HCT116 (cell line): ENCODE measurements around the gene ST14. TPM values are rescaled to one million over a fixed set of nuclear protein-coding genes. Genes with fewer than 3 reads are reported as not detected.

Experiments
- ATAC-seq: fragments of 200-7000 bp; cut with Tn5 transposase; 2 replicates; pipeline ENCODE4 v1.9.1; 2020; ENCODE audit warnings: mild to moderate bottlenecking, moderate library complexity
- BruUV-seq: library from RNA; stranded (reverse); fragments of 400-500 nt; replicated peaks from 2 replicates; lab custom pipeline; 2021; lab: Mats Ljungman, UMichigan
- CTCF ChIA-PET: fragments of 300-600 bp; sonication (Branson Sonifier 250); formaldehyde crosslinking; loops from one replicate; lab custom pipeline; 2021; ENCODE audit warnings: antibody characterized with exemption; lab: Charles Lee
- POLR2A ChIA-PET: fragments of 300-600, 350-600 bp; sonication (Branson Sonifier 250); formaldehyde crosslinking; loops from one replicate; lab custom pipeline; 2021; ENCODE audit warnings: antibody characterized with exemption; lab: Charles Lee
- RAD21 ChIA-PET, 2 experiments: fragments of 300-600 bp; sonication (Branson Sonifier 250); formaldehyde crosslinking; loops; one replicate each; lab custom pipeline; 2023; ENCODE audit warnings: low total read pairs in 2 of 2; ENCODE audit not compliant: uncharacterized antibody in 2 of 2, unreplicated experiment in 2 of 2, low non-redundant PET in 1 of 2; lab: Charles Lee
- DNase-seq: peaks from one replicate; pipeline ENCODE4 v3.0.0-alpha.2; 2010; ENCODE audit warnings: low read depth, low spot score
- H2AFZ ChIP-seq: fragments of 200-600 bp; shearing (Covaris generic), sonication (generic); 2 replicates; pipeline ENCODE4 v1.6.1; 2017; ENCODE audit warnings: low read depth, mixed run types, mixed read lengths, antibody characterized with exemption, low read length; ENCODE audit not compliant: poor library complexity, severe bottlenecking
- H3K27ac ChIP-seq: 2 replicates; pipeline ENCODE4 v1.5.1; 2012; ENCODE audit warnings: low read depth, low read length
- H3K27me3 ChIP-seq: fragments of 200-600 bp; sonication (generic); 2 replicates; pipeline ENCODE4 v1.6.1; 2016; ENCODE audit warnings: mixed run types, low read length, mixed read lengths; ENCODE audit not compliant: insufficient read depth
- H3K36me3 ChIP-seq, 2 experiments: fragments of 200-500 bp in 1 of 2; fragments of 200-600 bp in 1 of 2; sonication (Bioruptor generic) in 1 of 2; sonication (generic) in 1 of 2; 2 replicates each; pipeline versions ENCODE4 v1.5.1 to v1.6.1; 2014 to 2016; ENCODE audit warnings: low read length in 2 of 2, inconsistent platforms in 1 of 2, mixed read lengths in 1 of 2, mixed run types in 1 of 2; ENCODE audit not compliant: insufficient read depth in 2 of 2, control insufficient read depth in 1 of 2
- H3K4me1 ChIP-seq, 2 experiments: fragments of 200-600 bp in 1 of 2; sonication (generic) in 1 of 2; 2 replicates each; pipeline versions ENCODE4 v1.5.1 to v1.6.1; 2012 to 2017; ENCODE audit warnings: low read length in 2 of 2, inconsistent platforms in 1 of 2, mild to moderate bottlenecking in 1 of 2, mixed read lengths in 1 of 2, mixed run types in 1 of 2, moderate library complexity in 1 of 2; ENCODE audit not compliant: insufficient read depth in 2 of 2, control insufficient read depth in 1 of 2
- H3K4me2 ChIP-seq: fragments of 200-600 bp; sonication (generic); 2 replicates; pipeline ENCODE4 v1.6.1; 2017; ENCODE audit warnings: mixed run types, low read length, mixed read lengths
- H3K4me3 ChIP-seq, 2 experiments: fragments of 200-600 bp in 1 of 2; sonication (generic) in 1 of 2; replicated peaks in 1 of 2; 2 replicates each; pipeline ENCODE4 v1.5.1; 2011 to 2016; ENCODE audit warnings: low read length in 2 of 2, control low read depth in 1 of 2, low read depth in 1 of 2, mild to moderate bottlenecking in 1 of 2, mixed read lengths in 1 of 2, mixed run types in 1 of 2
- H3K79me2 ChIP-seq: fragments of 200-600 bp; sonication (generic); 2 replicates; pipeline ENCODE4 v1.6.1; 2017; ENCODE audit warnings: mild to moderate bottlenecking, mixed run types, low read length, moderate library complexity, mixed read lengths; ENCODE audit not compliant: insufficient read depth
- H3K9ac ChIP-seq: fragments of 200-600 bp; sonication (generic); 2 replicates; pipeline ENCODE4 v1.6.1; 2016; ENCODE audit warnings: low read length, mixed read lengths
- H3K9me2 ChIP-seq: fragments of 200-600 bp; sonication (generic), shearing (Covaris generic); 2 replicates; pipeline ENCODE4 v1.6.1; 2017; ENCODE audit warnings: mixed run types, mild to moderate bottlenecking, moderate library complexity; ENCODE audit not compliant: insufficient read depth
- H3K9me3 ChIP-seq, 2 experiments: fragments of 200-500 bp in 1 of 2; fragments of 200-600 bp in 1 of 2; sonication (Bioruptor generic) in 1 of 2; sonication (generic) in 1 of 2; 2 replicates each; pipeline ENCODE4 v1.6.1; 2014 to 2017; ENCODE audit warnings: low read length in 2 of 2, mixed read lengths in 2 of 2, inconsistent platforms in 1 of 2, low read depth in 1 of 2, mild to moderate bottlenecking in 1 of 2, mixed run types in 1 of 2, moderate library complexity in 1 of 2; ENCODE audit not compliant: control insufficient read depth in 1 of 2, insufficient read depth in 1 of 2
- H4K20me1 ChIP-seq: fragments of 200-600 bp; sonication (generic), shearing (Covaris generic); 2 replicates; pipeline ENCODE4 v1.6.1; 2017; ENCODE audit warnings: mixed run types, mild to moderate bottlenecking, moderate library complexity; ENCODE audit not compliant: insufficient read depth
- CBX3 ChIP-seq: IDR thresholded peaks from 2 replicates; pipeline ENCODE4 v1.6.1; 2012; ENCODE audit warnings: low read depth
- CEBPB ChIP-seq: IDR thresholded peaks from 2 replicates; pipeline ENCODE4 v1.6.1; 2012; ENCODE audit warnings: low read depth
- ELF1 ChIP-seq: IDR thresholded peaks from 2 replicates; pipeline ENCODE4 v1.6.1; 2012; ENCODE audit warnings: low read depth, borderline replicate concordance
- EZH2phosphoT487 ChIP-seq: fragments of 200-600 bp; IDR thresholded peaks from 2 replicates; pipeline ENCODE4 v1.6.1; 2018; ENCODE audit warnings: antibody characterized with exemption, borderline replicate concordance
- FOSL1 ChIP-seq: IDR thresholded peaks from 2 replicates; pipeline ENCODE4 v1.6.1; 2012; ENCODE audit warnings: low read depth
- JUND ChIP-seq: IDR thresholded peaks from 2 replicates; pipeline ENCODE4 v1.6.1; 2012
- POLR2A ChIP-seq: IDR thresholded peaks from 2 replicates; pipeline ENCODE4 v1.7.0; 2011; ENCODE audit warnings: borderline replicate concordance; ENCODE audit not compliant: insufficient read depth, insufficient read length; ENCODE audit errors: extremely low read depth
- RAD21 ChIP-seq: IDR thresholded peaks from 2 replicates; pipeline ENCODE4 v1.6.1; 2012; ENCODE audit warnings: low read depth, mild to moderate bottlenecking
- REST ChIP-seq: IDR thresholded peaks from 2 replicates; pipeline ENCODE4 v1.6.1; 2012; ENCODE audit warnings: low read depth
- SIN3A ChIP-seq: IDR thresholded peaks from 2 replicates; pipeline ENCODE4 v1.6.1; 2012; ENCODE audit warnings: low read depth
- SRF ChIP-seq: IDR thresholded peaks from 2 replicates; pipeline ENCODE4 v1.6.1; 2012; ENCODE audit warnings: low read depth
- TCF7L2 ChIP-seq: IDR thresholded peaks from 2 replicates; pipeline ENCODE4 v1.7.0; 2011; ENCODE audit warnings: borderline replicate concordance, inconsistent platforms; ENCODE audit not compliant: insufficient read depth, insufficient read length; ENCODE audit errors: extremely low read depth
- YY1 ChIP-seq: IDR thresholded peaks from 2 replicates; pipeline ENCODE4 v1.6.1; 2011; ENCODE audit warnings: low read length, low read depth, moderate library complexity, mild to moderate bottlenecking; ENCODE audit not compliant: insufficient replicate concordance; ENCODE audit errors: extremely low read depth
- ZBTB33 ChIP-seq: IDR thresholded peaks from 2 replicates; pipeline ENCODE4 v1.6.1; 2011; ENCODE audit warnings: mild to moderate bottlenecking, low read length, moderate library complexity; ENCODE audit not compliant: insufficient replicate concordance; ENCODE audit errors: extremely low read depth
- ZFX ChIP-seq: fragments of 450-650 bp; IDR thresholded peaks from 2 replicates; pipeline ENCODE4 v1.6.1; 2017
- ZNF274 ChIP-seq: fragments of 200-500 bp; sonication (Bioruptor generic); IDR thresholded peaks from 2 replicates; pipeline ENCODE4 v1.6.1; 2014; ENCODE audit warnings: mild to moderate bottlenecking, low read depth, low read length, inconsistent platforms
- intact Hi-C: fragments of 100-400 bp; cut with micrococcal nuclease; formaldehyde crosslinking; loops from 2 replicates; pipeline ENCODE4 v1.10.0; 2022
- total RNA-seq: library from RNA; stranded (reverse); gene quantifications from one replicate; pipeline ENCODE4 v1.2.1, GENCODE V29; 2021; ENCODE audit not compliant: unreplicated experiment
- TF ChIP-seq, protein P1 (sequence below), 3 experiments: fragments of 200-600 bp in 1 of 3; sonication (generic) in 1 of 3; IDR thresholded peaks in 2 of 3; conservative IDR thresholded peaks in 1 of 3; 2 replicates each; pipeline ENCODE4 v1.5.1; 2012 to 2017; ENCODE audit warnings: low read depth in 2 of 3, low read length in 2 of 3, antibody characterized with exemption in 1 of 3, borderline replicate concordance in 1 of 3, control low read depth in 1 of 3, mild to moderate bottlenecking in 1 of 3, mixed read lengths in 1 of 3, mixed run types in 1 of 3, moderate library complexity in 1 of 3; ENCODE audit not compliant: insufficient read depth in 1 of 3

The ST14 gene
- total RNA-seq, 1 experiment from 2014 or later = 107 TPM

DNA sequence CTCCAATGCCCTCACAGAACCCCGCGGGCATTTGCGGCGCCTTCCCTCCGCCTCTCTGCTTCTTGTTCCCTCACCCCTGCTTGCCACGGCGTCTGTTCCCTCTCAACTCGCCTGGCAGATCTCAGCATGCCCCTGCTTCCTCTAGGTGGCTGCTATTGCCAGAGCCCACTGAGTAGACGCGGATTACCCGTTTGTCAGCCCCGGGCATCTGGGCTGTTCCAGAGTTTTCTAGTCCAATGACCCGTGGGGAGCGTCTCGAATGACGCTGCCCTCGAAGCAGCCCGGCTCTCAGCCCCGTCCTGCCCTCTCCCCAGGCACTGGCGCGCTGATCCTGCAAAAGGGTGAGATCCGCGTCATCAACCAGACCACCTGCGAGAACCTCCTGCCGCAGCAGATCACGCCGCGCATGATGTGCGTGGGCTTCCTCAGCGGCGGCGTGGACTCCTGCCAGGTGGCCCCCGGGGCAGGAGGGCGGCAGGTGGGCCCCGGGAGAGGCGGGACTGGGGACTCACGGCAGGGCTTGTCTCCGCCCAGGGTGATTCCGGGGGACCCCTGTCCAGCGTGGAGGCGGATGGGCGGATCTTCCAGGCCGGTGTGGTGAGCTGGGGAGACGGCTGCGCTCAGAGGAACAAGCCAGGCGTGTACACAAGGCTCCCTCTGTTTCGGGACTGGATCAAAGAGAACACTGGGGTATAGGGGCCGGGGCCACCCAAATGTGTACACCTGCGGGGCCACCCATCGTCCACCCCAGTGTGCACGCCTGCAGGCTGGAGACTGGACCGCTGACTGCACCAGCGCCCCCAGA is 49.7 kb downstream of the ST14 start:
- Histone ChIP-seq H3K4me2 (no peak overlapping the region), H3K27me3 (no peaks in the 10 kb centered on the region), H3K9me3 (no peaks in the 10 kb centered on the region), H3K36me3 (peaks cover 0 to 4% of the 10 kb centered on the region in 2 experiments; a peak in 1 of 4 replicates), H3K9me2 (no peaks in the 10 kb centered on the region), H3K9ac (no peak overlapping the region), H2AFZ (no peak overlapping the region), H3K27ac (no peak overlapping the region), H3K4me3 (no peak overlapping the region), H3K4me1 (peaks cover 0 to 6% of the 10 kb centered on the region in 2 experiments; a peak in 1 of 4 replicates), H3K79me2 (no peaks in the 10 kb centered on the region), H4K20me1 (no peaks in the 10 kb centered on the region; the same call in 1 of the 2 replicates)
- intact Hi-C loops = no loop called here
- RAD21 ChIA-PET = no interaction called here
- POLR2A ChIA-PET = no interaction called here
- ATAC-seq = no peak
- CTCF ChIA-PET = no interaction called here
- BruUV-seq = no TSS peak
- TF ChIP-seq FOSL1 (no peak), JUND (no peak), CEBPB (no peak), RAD21 (no peak), CBX3 (no peak), ZFX (no peak), TCF7L2 (no peak), EZH2phosphoT487 (no peak), YY1 (no peak), ELF1 (no peak), ZNF274 (no peak), REST (no peak), ZBTB33 (no peak), SIN3A (no peak), POLR2A (no peak), SRF (no peak)
- TF ChIP-seq, protein P1, sequence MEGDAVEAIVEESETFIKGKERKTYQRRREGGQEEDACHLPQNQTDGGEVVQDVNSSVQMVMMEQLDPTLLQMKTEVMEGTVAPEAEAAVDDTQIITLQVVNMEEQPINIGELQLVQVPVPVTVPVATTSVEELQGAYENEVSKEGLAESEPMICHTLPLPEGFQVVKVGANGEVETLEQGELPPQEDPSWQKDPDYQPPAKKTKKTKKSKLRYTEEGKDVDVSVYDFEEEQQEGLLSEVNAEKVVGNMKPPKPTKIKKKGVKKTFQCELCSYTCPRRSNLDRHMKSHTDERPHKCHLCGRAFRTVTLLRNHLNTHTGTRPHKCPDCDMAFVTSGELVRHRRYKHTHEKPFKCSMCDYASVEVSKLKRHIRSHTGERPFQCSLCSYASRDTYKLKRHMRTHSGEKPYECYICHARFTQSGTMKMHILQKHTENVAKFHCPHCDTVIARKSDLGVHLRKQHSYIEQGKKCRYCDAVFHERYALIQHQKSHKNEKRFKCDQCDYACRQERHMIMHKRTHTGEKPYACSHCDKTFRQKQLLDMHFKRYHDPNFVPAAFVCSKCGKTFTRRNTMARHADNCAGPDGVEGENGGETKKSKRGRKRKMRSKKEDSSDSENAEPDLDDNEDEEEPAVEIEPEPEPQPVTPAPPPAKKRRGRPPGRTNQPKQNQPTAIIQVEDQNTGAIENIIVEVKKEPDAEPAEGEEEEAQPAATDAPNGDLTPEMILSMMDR (IDR thresholded peaks at IDR 0.05 in 2 of 3, conservative IDR thresholded peaks at IDR 0.05 in 1 of 3; ENCODE audit: borderline replicate concordance in 1 of 3, insufficient read depth in 1 of 3, low read depth in 2 of 3, low read length in 2 of 3) = no peak
- no peak for DNase-seq
